H9 (cell line): ENCODE results near the gene BACE1-AS. TPM values are rescaled to one million over a fixed set of nuclear protein-coding genes. Genes with fewer than 3 reads are reported as not detected.

Experiments used
- DNase-seq: peaks from one replicate; pipeline ENCODE4 v3.0.0-alpha.2; 2017
- H2AFZ ChIP-seq: one replicate; pipeline ENCODE4 v1.6.1; 2013; ENCODE audit warnings: mild to moderate bottlenecking, low read length, control low read depth, moderate library complexity
- H2AK5ac ChIP-seq: 2 replicates; pipeline ENCODE4 v1.6.1; 2013; ENCODE audit warnings: low read length, control low read depth, mixed read lengths; ENCODE audit not compliant: insufficient read length
- H2BK120ac ChIP-seq: one replicate; pipeline ENCODE4 v1.6.1; 2013; ENCODE audit warnings: low read depth, mild to moderate bottlenecking, low read length, control low read depth, inconsistent platforms; ENCODE audit not compliant: poor library complexity, severe bottlenecking
- H2BK12ac ChIP-seq: 2 replicates; pipeline ENCODE4 v1.6.1; 2013; ENCODE audit warnings: low read length, control low read depth, mixed read lengths, low read depth; ENCODE audit not compliant: insufficient read length
- H2BK15ac ChIP-seq: 2 replicates; pipeline ENCODE4 v1.6.1; 2013; ENCODE audit warnings: low read depth, low read length, control low read depth
- H2BK20ac ChIP-seq: one replicate; pipeline ENCODE4 v1.6.1; 2013; ENCODE audit warnings: low read depth, mild to moderate bottlenecking, low read length, control low read depth, inconsistent platforms; ENCODE audit not compliant: poor library complexity, severe bottlenecking
- H2BK5ac ChIP-seq: 2 replicates; pipeline ENCODE4 v1.6.1; 2013; ENCODE audit warnings: low read length, control low read depth, mixed read lengths; ENCODE audit not compliant: insufficient read length
- H3K14ac ChIP-seq: 2 replicates; pipeline ENCODE4 v1.6.1; 2013; ENCODE audit warnings: low read length, control low read depth; ENCODE audit not compliant: insufficient read depth
- H3K18ac ChIP-seq: 2 replicates; pipeline ENCODE4 v1.6.1; 2013; ENCODE audit warnings: low read depth, mild to moderate bottlenecking, mixed read lengths, low read length, control low read depth; ENCODE audit not compliant: insufficient read length
- H3K23ac ChIP-seq: 2 replicates; pipeline ENCODE4 v1.6.1; 2013; ENCODE audit warnings: low read length, control low read depth, mixed read lengths, low read depth; ENCODE audit not compliant: insufficient read length
- H3K23me2 ChIP-seq: 2 replicates; pipeline ENCODE4 v1.6.1; 2013; ENCODE audit warnings: low read depth, mild to moderate bottlenecking, mixed read lengths, low read length, control low read depth; ENCODE audit not compliant: insufficient read length, poor library complexity, severe bottlenecking
- H3K27ac ChIP-seq: 2 replicates; pipeline ENCODE4 v1.5.1; 2013; ENCODE audit warnings: low read length, control low read depth, mixed read lengths, low read depth; ENCODE audit not compliant: insufficient read length
- H3K27me3 ChIP-seq: 2 replicates; pipeline ENCODE4 v1.6.1; 2013; ENCODE audit warnings: low read length, control low read depth, inconsistent platforms; ENCODE audit not compliant: insufficient read depth
- H3K4ac ChIP-seq: 2 replicates; pipeline ENCODE4 v1.6.1; 2013; ENCODE audit warnings: low read depth, mild to moderate bottlenecking, control low read depth, inconsistent platforms, low read length, moderate library complexity
- H3K4me1 ChIP-seq: 2 replicates; pipeline ENCODE4 v1.6.1; 2013; ENCODE audit warnings: low read length, control low read depth, inconsistent platforms; ENCODE audit not compliant: insufficient read depth
- H3K4me2 ChIP-seq: 2 replicates; pipeline ENCODE4 v1.6.1; 2013; ENCODE audit warnings: low read length, control low read depth, mixed read lengths; ENCODE audit not compliant: insufficient read length, insufficient read depth
- H3K56ac ChIP-seq: 2 replicates; pipeline ENCODE4 v1.6.1; 2013; ENCODE audit warnings: low read depth, mild to moderate bottlenecking, mixed read lengths, low read length, control low read depth; ENCODE audit not compliant: insufficient read length
- H3K79me1 ChIP-seq: 2 replicates; pipeline ENCODE4 v1.6.1; 2013; ENCODE audit warnings: low read depth, mild to moderate bottlenecking, moderate library complexity, low read length, control low read depth, inconsistent platforms; ENCODE audit not compliant: insufficient read depth, poor library complexity, severe bottlenecking
- H3K79me2 ChIP-seq: 2 replicates; pipeline ENCODE4 v1.6.1; 2013; ENCODE audit warnings: low read length, control low read depth, inconsistent platforms; ENCODE audit not compliant: insufficient read depth
- H3K9ac ChIP-seq: 2 replicates; pipeline ENCODE4 v1.6.1; 2013; ENCODE audit warnings: low read length, control low read depth, mixed read lengths; ENCODE audit not compliant: insufficient read length; ENCODE audit errors: extremely low read depth
- H3K9me3 ChIP-seq: one replicate; pipeline ENCODE4 v1.6.1; 2013; ENCODE audit warnings: low read depth, low read length, inconsistent platforms; ENCODE audit not compliant: control insufficient read depth
- H3T11ph ChIP-seq: one replicate; pipeline ENCODE4 v1.6.1; 2013; ENCODE audit warnings: mild to moderate bottlenecking, low read length, control low read depth, inconsistent platforms
- H4K20me1 ChIP-seq: one replicate; pipeline ENCODE4 v1.6.1; 2013; ENCODE audit not compliant: control insufficient read depth, insufficient read length, insufficient read depth
- H4K5ac ChIP-seq: 2 replicates; pipeline ENCODE4 v1.6.1; 2013; ENCODE audit warnings: low read depth, mild to moderate bottlenecking, mixed read lengths, low read length, control low read depth; ENCODE audit not compliant: insufficient read length
- H4K8ac ChIP-seq: replicated peaks from 2 replicates; pipeline ENCODE4 v1.6.1; 2013; ENCODE audit warnings: low read length, control low read depth, mixed read lengths, low read depth; ENCODE audit not compliant: insufficient read length
- H4K91ac ChIP-seq: 2 replicates; pipeline ENCODE4 v1.6.1; 2013; ENCODE audit warnings: low read depth, mild to moderate bottlenecking, moderate library complexity, mixed read lengths, low read length, control low read depth; ENCODE audit not compliant: insufficient read length
- H3K27ac Mint-ChIP-seq, 3 experiments: 2 replicates in 2 of 3; 3 replicates in 1 of 3; pipeline ENCODE4 v1.8.0; 2020 to 2021; ENCODE audit warnings: mixed read lengths in 3 of 3, mild to moderate bottlenecking in 1 of 3, moderate library complexity in 1 of 3
- H3K27me3 Mint-ChIP-seq: 2 replicates; pipeline ENCODE4 v1.8.0; 2021; ENCODE audit warnings: low read depth, mild to moderate bottlenecking, moderate library complexity, mixed read lengths
- H3K36me3 Mint-ChIP-seq, 3 experiments: 2 replicates in 2 of 3; 3 replicates in 1 of 3; pipeline ENCODE4 v1.8.0; 2020 to 2021; ENCODE audit warnings: low read depth in 3 of 3, mixed read lengths in 3 of 3; ENCODE audit not compliant: insufficient read depth in 1 of 3
- H3K4me1 Mint-ChIP-seq, 2 experiments: 2 replicates each; pipeline ENCODE4 v1.8.0; 2020; ENCODE audit warnings: mixed read lengths in 2 of 2
- H3K4me3 Mint-ChIP-seq, 2 experiments: 2 replicates in 1 of 2; 3 replicates in 1 of 2; pipeline ENCODE4 v1.8.0; 2020 to 2021; ENCODE audit warnings: mild to moderate bottlenecking in 2 of 2, mixed read lengths in 2 of 2, moderate library complexity in 1 of 2
- H3K9me3 Mint-ChIP-seq, 2 experiments: 2 replicates in 1 of 2; 3 replicates in 1 of 2; pipeline ENCODE4 v1.8.0; 2020; ENCODE audit warnings: mild to moderate bottlenecking in 2 of 2, mixed read lengths in 2 of 2, moderate library complexity in 1 of 2
- WGBS: extraction: QIAGEN DNeasy Blood & Tissue Kit; methylation state at CpG from one replicate; pipeline ENCODE4 v1.1.7; 2013; ENCODE audit warnings: missing lambda C conversion rate, low lambda C conversion rate, mixed read lengths; ENCODE audit not compliant: insufficient read length; ENCODE audit errors: extremely low coverage; 5-methylcytosine and 5-hydroxymethylcytosine counted together
- total RNA-seq: library from RNA; stranded (reverse); gene quantifications from 2 replicates; pipeline ENCODE4 v1.2.1, GENCODE V29; 2021
- TF ChIP-seq, protein P1 (sequence below): fragments of 200-600 bp; sonication (generic); conservative IDR thresholded peaks from 3 replicates; pipeline ENCODE4 v1.8.0; 2021; ENCODE audit warnings: antibody characterized with exemption, mild to moderate bottlenecking

Gene BACE1-AS
- total RNA-seq, 1 experiment from 2014 or later: 9.9 TPM

DNA sequence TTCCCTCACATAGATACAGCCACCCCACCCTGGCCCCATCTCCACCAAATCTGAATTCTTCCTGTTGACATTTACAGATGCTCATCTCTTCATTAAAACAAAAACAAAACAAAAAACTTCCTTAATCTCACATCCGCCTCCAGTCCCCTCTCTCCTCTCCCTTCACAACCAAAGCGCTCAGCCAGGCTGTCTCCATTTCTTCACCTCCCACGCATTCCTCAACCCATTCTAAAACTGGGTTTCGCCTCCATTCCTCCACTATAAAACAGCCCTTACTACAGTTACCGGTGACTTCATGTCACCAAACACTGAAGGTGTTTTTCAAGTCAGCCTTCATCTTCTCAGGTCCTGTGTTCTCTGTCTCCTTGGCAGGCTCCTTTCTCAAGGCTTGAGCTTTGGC, 9.6 kb downstream of the BACE1-AS start:
- Histone ChIP-seq H3K4me1 (peaks cover 7% of the 10 kb centered on the region; the same call in 1 of the 2 replicates), H2BK15ac (no peak overlapping the region), H3K79me1 (no peaks in the 10 kb centered on the region), H2BK5ac (no peak overlapping the region), H4K20me1 (no peaks in the 10 kb centered on the region), H3K9ac (no peak overlapping the region), H3K9me3 (no peaks in the 10 kb centered on the region), H3K23ac (no peak overlapping the region), H2BK12ac (no peak overlapping the region), H2AFZ (no peak overlapping the region), H2AK5ac (no peak overlapping the region), H3K79me2 (no peaks in the 10 kb centered on the region), H3K56ac (no peak overlapping the region), H3T11ph (no peak overlapping the region), H4K91ac (no peak overlapping the region), H4K8ac (no peak overlapping the region), H3K4me2 (no peak overlapping the region), H3K18ac (no peak overlapping the region), H3K14ac (no peak overlapping the region), H3K23me2 (no peaks in the 10 kb centered on the region), H3K27me3 (no peaks in the 10 kb centered on the region), H2BK120ac (no peak overlapping the region), H4K5ac (no peak overlapping the region), H3K27ac (no peak overlapping the region), H3K4ac (no peak overlapping the region), H2BK20ac (no peak overlapping the region)
- no peak for DNase-seq
- WGBS: 100% methylated on average over 1 of the region's 5 CpGs
- no peaks in the 10 kb centered on the region for H3K9me3 Mint-ChIP-seq
- no peaks in the 10 kb centered on the region; the same call in 1 of the 2 replicates for H3K27me3 Mint-ChIP-seq
- H3K4me1 Mint-ChIP-seq: peaks cover 39 to 42% of the 10 kb centered on the region in 2 experiments
- peak overlapping the region in 2 of 3 experiments; percentile 37 to 40; a peak in 4 of 7 replicates for H3K27ac Mint-ChIP-seq
- peak overlapping the region in 1 of 2 experiments; percentile 8; a peak in 2 of 5 replicates for H3K4me3 Mint-ChIP-seq
- no peaks in the 10 kb centered on the region for H3K36me3 Mint-ChIP-seq
- TF ChIP-seq, protein P1, sequence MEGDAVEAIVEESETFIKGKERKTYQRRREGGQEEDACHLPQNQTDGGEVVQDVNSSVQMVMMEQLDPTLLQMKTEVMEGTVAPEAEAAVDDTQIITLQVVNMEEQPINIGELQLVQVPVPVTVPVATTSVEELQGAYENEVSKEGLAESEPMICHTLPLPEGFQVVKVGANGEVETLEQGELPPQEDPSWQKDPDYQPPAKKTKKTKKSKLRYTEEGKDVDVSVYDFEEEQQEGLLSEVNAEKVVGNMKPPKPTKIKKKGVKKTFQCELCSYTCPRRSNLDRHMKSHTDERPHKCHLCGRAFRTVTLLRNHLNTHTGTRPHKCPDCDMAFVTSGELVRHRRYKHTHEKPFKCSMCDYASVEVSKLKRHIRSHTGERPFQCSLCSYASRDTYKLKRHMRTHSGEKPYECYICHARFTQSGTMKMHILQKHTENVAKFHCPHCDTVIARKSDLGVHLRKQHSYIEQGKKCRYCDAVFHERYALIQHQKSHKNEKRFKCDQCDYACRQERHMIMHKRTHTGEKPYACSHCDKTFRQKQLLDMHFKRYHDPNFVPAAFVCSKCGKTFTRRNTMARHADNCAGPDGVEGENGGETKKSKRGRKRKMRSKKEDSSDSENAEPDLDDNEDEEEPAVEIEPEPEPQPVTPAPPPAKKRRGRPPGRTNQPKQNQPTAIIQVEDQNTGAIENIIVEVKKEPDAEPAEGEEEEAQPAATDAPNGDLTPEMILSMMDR: no peak
